ENCODE results near the gene KRTAP3-3.

GRCh38 chr17:40980117-40980516, 13.8 kb downstream of the KRTAP3-3 start:
- TF ChIP-seq TAF1 (IDR thresholded peaks at IDR 0.05; ENCODE audit: borderline replicate concordance, low read depth, low read length) (no peak), POLR2AphosphoS5 (IDR thresholded peaks at IDR 0.05; ENCODE audit: low read depth, low read length) (no peak)
